ENCODE data around the gene C6orf89. TPM values are rescaled to one million over a fixed set of nuclear protein-coding genes. Genes with fewer than 3 reads are reported as not detected.

Gene C6orf89
- total RNA-seq, 2 donors from 2014 or later, result 13.9 to 16.8 TPM

DNA sequence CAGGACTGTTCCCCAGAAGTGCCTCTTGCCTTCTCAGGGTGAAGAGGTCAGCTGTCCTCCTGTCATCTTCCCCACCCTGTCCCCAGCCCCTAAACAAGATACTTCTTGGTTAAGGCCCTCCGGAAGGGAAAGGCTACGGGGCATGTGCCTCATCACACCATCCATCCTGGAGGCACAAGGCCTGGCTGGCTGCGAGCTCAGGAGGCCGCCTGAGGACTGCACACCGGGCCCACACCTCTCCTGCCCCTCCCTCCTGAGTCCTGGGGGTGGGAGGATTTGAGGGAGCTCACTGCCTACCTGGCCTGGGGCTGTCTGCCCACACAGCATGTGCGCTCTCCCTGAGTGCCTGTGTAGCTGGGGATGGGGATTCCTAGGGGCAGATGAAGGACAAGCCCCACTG, 78.6 kb downstream of the C6orf89 start:
- Mint-ChIP-seq H3K27me3 (ENCODE audit: insufficient read depth) (peaks cover 1% of the 10 kb centered on the region), H3K9me3 (no peaks in the 10 kb centered on the region), H3K27ac (peak overlapping the region; percentile 64), H3K4me1 (peaks cover 6% of the 10 kb centered on the region), H3K36me3 (ENCODE audit: low read depth) (peaks cover 30% of the 10 kb centered on the region), H3K4me3 (no peak overlapping the region)
- Histone ChIP-seq H3K27me3 (ENCODE audit: control insufficient read depth, insufficient read depth, low read length, poor library complexity, severe bottlenecking) (no peaks in the 10 kb centered on the region), H3K36me3 (ENCODE audit: control insufficient read depth, insufficient read depth, low read length) (peaks cover 29% of the 10 kb centered on the region), H3K4me3 (ENCODE audit: low read length) (no peak overlapping the region), H3K9me3 (ENCODE audit: control insufficient read depth, low read length) (no peaks in the 10 kb centered on the region), H3K27ac (ENCODE audit: low read depth, low read length) (no peak overlapping the region), H3K4me1 (ENCODE audit: control insufficient read depth, insufficient read depth, low read length) (no peaks in the 10 kb centered on the region), H3K9ac (ENCODE audit: extremely low read depth, low read length, poor library complexity, severe bottlenecking) (no peak overlapping the region)
- TF ChIP-seq, protein P1, sequence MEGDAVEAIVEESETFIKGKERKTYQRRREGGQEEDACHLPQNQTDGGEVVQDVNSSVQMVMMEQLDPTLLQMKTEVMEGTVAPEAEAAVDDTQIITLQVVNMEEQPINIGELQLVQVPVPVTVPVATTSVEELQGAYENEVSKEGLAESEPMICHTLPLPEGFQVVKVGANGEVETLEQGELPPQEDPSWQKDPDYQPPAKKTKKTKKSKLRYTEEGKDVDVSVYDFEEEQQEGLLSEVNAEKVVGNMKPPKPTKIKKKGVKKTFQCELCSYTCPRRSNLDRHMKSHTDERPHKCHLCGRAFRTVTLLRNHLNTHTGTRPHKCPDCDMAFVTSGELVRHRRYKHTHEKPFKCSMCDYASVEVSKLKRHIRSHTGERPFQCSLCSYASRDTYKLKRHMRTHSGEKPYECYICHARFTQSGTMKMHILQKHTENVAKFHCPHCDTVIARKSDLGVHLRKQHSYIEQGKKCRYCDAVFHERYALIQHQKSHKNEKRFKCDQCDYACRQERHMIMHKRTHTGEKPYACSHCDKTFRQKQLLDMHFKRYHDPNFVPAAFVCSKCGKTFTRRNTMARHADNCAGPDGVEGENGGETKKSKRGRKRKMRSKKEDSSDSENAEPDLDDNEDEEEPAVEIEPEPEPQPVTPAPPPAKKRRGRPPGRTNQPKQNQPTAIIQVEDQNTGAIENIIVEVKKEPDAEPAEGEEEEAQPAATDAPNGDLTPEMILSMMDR (conservative IDR thresholded peaks at IDR 0.05), result no peak
- no peak for DNase-seq
- WGBS, 2 experiments (ENCODE audit: insufficient coverage in 1 of 2, insufficient read length in 1 of 2), result 86% methylated on average over 6 of the region's 6 CpGs; no CpG with 5 or more reads in 1 of the 2 experiments

DNA sequence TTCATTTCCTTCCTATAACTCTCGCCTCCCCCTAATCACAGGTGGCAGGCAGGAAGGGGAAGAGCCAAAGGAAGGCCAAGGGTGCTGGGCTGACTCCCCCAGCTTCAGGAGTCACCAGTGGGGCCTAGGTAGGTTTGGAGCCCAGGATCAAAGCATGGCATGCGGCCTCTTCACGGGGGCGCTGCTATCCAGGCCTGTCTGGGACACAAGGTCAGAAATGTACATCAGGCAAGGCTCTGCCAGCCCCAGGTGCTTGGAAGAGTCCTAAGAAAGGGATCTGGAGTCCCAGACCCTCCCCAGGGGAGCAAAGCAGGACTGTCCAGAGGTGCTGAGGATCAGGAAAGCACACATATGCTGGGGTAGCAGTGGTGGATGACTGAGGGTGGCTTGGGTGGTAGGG, 79.2 kb downstream of the C6orf89 start:
- no peak overlapping the region for H3K4me3 Mint-ChIP-seq
- peaks cover 6% of the 10 kb centered on the region for H3K4me1 Mint-ChIP-seq
- no peaks in the 10 kb centered on the region for H3K9me3 Mint-ChIP-seq
- H3K27me3 Mint-ChIP-seq (ENCODE audit: insufficient read depth), result peaks cover 1% of the 10 kb centered on the region
- WGBS, 2 experiments (ENCODE audit: insufficient coverage in 1 of 2, insufficient read length in 1 of 2), result 86 to 92% methylated on average over 2 to 4 of the region's 4 CpGs
- DNase-seq, result no peak
- H3K27me3 ChIP-seq (ENCODE audit: control insufficient read depth, insufficient read depth, low read length, poor library complexity, severe bottlenecking), result no peaks in the 10 kb centered on the region
- no peak overlapping the region for H3K4me3 ChIP-seq (ENCODE audit: low read length)
- peaks cover 35% of the 10 kb centered on the region for H3K36me3 Mint-ChIP-seq (ENCODE audit: low read depth)
- H3K27ac Mint-ChIP-seq, result peak overlapping the region; percentile 64
- peaks cover 35% of the 10 kb centered on the region for H3K36me3 ChIP-seq (ENCODE audit: control insufficient read depth, insufficient read depth, low read length)
- no peak overlapping the region for H3K27ac ChIP-seq (ENCODE audit: low read depth, low read length)
- H3K9ac ChIP-seq (ENCODE audit: extremely low read depth, low read length, poor library complexity, severe bottlenecking), result no peak overlapping the region
- H3K4me1 ChIP-seq (ENCODE audit: control insufficient read depth, insufficient read depth, low read length), result no peaks in the 10 kb centered on the region
- TF ChIP-seq, protein P1 (conservative IDR thresholded peaks at IDR 0.05), result no peak
- no peaks in the 10 kb centered on the region for H3K9me3 ChIP-seq (ENCODE audit: control insufficient read depth, low read length)

DNA sequence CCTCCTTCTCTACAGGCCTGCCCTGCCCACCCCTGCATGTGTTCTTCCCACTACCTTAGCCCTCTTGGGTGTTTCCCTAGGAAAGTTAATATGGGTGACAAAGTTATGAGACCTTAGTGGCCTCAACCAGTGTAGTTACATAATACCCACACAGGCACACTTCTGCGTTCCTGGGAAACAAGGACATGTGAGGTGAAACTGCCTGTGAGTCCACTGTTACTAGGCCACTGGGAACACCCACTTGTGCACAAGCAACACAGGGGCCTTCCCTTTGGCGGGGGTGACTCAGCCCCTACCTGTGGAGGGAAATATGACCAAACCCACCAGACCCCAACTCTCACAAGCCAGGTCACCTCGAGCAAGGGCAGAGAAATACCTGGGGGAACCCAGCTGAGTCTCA, 81.5 kb downstream of the C6orf89 start:
- Mint-ChIP-seq H3K9me3 (no peaks in the 10 kb centered on the region), H3K27ac (no peak overlapping the region), H3K4me1 (no peaks in the 10 kb centered on the region), H3K27me3 (ENCODE audit: insufficient read depth) (no peaks in the 10 kb centered on the region), H3K36me3 (ENCODE audit: low read depth) (peaks cover 56% of the 10 kb centered on the region), H3K4me3 (no peak overlapping the region)
- Histone ChIP-seq H3K4me3 (ENCODE audit: low read length) (no peak overlapping the region), H3K36me3 (ENCODE audit: control insufficient read depth, insufficient read depth, low read length) (peaks cover 58% of the 10 kb centered on the region), H3K27ac (ENCODE audit: low read depth, low read length) (no peak overlapping the region), H3K4me1 (ENCODE audit: control insufficient read depth, insufficient read depth, low read length) (no peaks in the 10 kb centered on the region), H3K9ac (ENCODE audit: extremely low read depth, low read length, poor library complexity, severe bottlenecking) (no peak overlapping the region), H3K9me3 (ENCODE audit: control insufficient read depth, low read length) (no peaks in the 10 kb centered on the region), H3K27me3 (ENCODE audit: control insufficient read depth, insufficient read depth, low read length, poor library complexity, severe bottlenecking) (no peaks in the 10 kb centered on the region)
- DNase-seq, result no peak
- 94 to 100% methylated on average over 1 to 3 of the region's 3 CpGs for WGBS, 2 experiments (ENCODE audit: insufficient coverage in 1 of 2, insufficient read length in 1 of 2)
- TF ChIP-seq, protein P1 (conservative IDR thresholded peaks at IDR 0.05), result no peak

All from endodermal cell (in vitro differentiated cells).